CD4-positive, CD25-positive, alpha-beta regulatory T cell (primary cell): ENCODE data around the gene NCOA3. TPM values are rescaled to one million over a fixed set of nuclear protein-coding genes. Genes with fewer than 3 reads are reported as not detected.

Source experiments
- ATAC-seq, 2 donors: fragments of 150-1000 bp; cut with Tn5 transposase; one replicate each; pipeline ENCODE4 v1.10.0; 2021; ENCODE audit warnings: low read depth in 2 of 2, moderate number of reproducible peaks in 2 of 2, moderate library complexity in 1 of 2
- DNase-seq, 3 donors: peaks; one replicate each; pipeline versions ENCODE4 v3.0.0 to v3.0.0-alpha.2; 2012 to 2022; ENCODE audit warnings: mixed read lengths in 1 of 3
- H3K27ac ChIP-seq: one replicate; pipeline ENCODE4 v1.7.0; 2013; ENCODE audit warnings: mild to moderate bottlenecking, low read length; ENCODE audit not compliant: insufficient read depth, poor library complexity, severe bottlenecking
- H3K27me3 ChIP-seq: one replicate; pipeline ENCODE4 v1.7.0; 2013; ENCODE audit warnings: low read length; ENCODE audit not compliant: control insufficient read depth, insufficient read depth
- H3K36me3 ChIP-seq: one replicate; pipeline ENCODE4 v1.7.0; 2013; ENCODE audit warnings: mild to moderate bottlenecking, low read length, moderate library complexity; ENCODE audit not compliant: control insufficient read depth, insufficient read depth
- H3K4me1 ChIP-seq: 2 replicates; pipeline ENCODE4 v1.7.0; 2013; ENCODE audit warnings: mild to moderate bottlenecking, low read length; ENCODE audit not compliant: insufficient read depth, control insufficient read depth, poor library complexity, severe bottlenecking
- H3K4me3 ChIP-seq: one replicate; pipeline ENCODE4 v1.7.0; 2013; ENCODE audit warnings: low read depth, mild to moderate bottlenecking, low read length, moderate library complexity
- H3K9me3 ChIP-seq, 2 experiments: 1 replicate in 1 of 2; 2 replicates in 1 of 2; pipeline ENCODE4 v1.7.0; 2013; ENCODE audit warnings: low read length in 2 of 2, mild to moderate bottlenecking in 1 of 2, moderate library complexity in 1 of 2; ENCODE audit not compliant: control insufficient read depth in 2 of 2
- H3K27ac Mint-ChIP-seq, 3 donors: one replicate each; pipeline ENCODE4 v1.8.0; 2020 to 2022; ENCODE audit warnings: mild to moderate bottlenecking in 3 of 3, mixed read lengths in 3 of 3, moderate library complexity in 2 of 3
- H3K27me3 Mint-ChIP-seq: one replicate; pipeline ENCODE4 v1.8.0; 2022; ENCODE audit warnings: mild to moderate bottlenecking, mixed read lengths
- H3K36me3 Mint-ChIP-seq: one replicate; pipeline ENCODE4 v1.8.0; 2020; ENCODE audit warnings: mixed read lengths
- H3K4me1 Mint-ChIP-seq, 4 donors: one replicate each; pipeline ENCODE4 v1.8.0; 2020 to 2022; ENCODE audit warnings: mixed read lengths in 4 of 4, mild to moderate bottlenecking in 1 of 4
- H3K4me3 Mint-ChIP-seq, 4 donors: one replicate each; pipeline ENCODE4 v1.8.0; 2020 to 2022; ENCODE audit warnings: mild to moderate bottlenecking in 4 of 4, mixed read lengths in 4 of 4, moderate library complexity in 3 of 4
- H3K9me3 Mint-ChIP-seq, 7 donors: one replicate each; pipeline ENCODE4 v1.8.0; 2020 to 2022; ENCODE audit warnings: mixed read lengths in 7 of 7, mild to moderate bottlenecking in 3 of 7, moderate library complexity in 2 of 7
- polyA plus RNA-seq, 4 donors: library from polyadenylated mRNA; unstranded; fragments of 300-500 nt; fragmentation: Illumina TruSeq; gene quantifications; one replicate each; pipeline ENCODE4 v1.2.3, GENCODE V29; 2021
- total RNA-seq: library from RNA; stranded (reverse); gene quantifications from one replicate; pipeline ENCODE4 v1.2.3, GENCODE V29; 2022

Gene NCOA3
- total and polyA plus RNA-seq, 5 donors from 2014 or later: 21.4 to 86.6 (median 26.0) TPM

DNA sequence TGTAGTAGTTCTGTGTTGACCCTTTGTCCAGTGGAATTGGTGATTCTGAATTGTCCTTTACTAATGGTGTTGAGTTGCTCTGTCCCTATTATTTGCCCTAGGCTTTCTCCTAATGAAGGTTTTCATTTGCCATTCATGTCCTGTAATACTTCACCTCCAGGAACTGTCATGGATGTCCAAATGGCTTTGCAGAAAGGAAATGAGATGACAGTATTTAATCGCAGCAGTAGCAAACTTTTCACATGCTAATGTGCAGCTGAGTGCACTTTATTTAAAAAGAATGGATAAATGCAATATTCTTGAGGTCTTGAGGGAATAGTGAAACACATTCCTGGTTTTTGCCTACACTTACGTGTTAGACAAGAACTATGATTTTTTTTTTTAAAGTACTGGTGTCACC lies 152.2 kb downstream of the NCOA3 start:
- no peak overlapping the region for H3K4me3 Mint-ChIP-seq
- H3K36me3 Mint-ChIP-seq: peaks cover 43% of the 10 kb centered on the region
- peak overlapping the region in 2 of 3 donors; percentile 37 to 72 for H3K27ac Mint-ChIP-seq

DNA sequence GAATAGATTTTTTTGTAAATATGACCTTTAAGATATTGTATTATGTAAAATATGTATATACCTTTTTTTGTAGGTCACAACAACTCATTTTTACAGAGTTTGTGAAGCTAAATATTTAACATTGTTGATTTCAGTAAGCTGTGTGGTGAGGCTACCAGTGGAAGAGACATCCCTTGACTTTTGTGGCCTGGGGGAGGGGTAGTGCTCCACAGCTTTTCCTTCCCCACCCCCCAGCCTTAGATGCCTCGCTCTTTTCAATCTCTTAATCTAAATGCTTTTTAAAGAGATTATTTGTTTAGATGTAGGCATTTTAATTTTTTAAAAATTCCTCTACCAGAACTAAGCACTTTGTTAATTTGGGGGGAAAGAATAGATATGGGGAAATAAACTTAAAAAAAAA lies 152.7 kb downstream of the NCOA3 start:
- Mint-ChIP-seq H3K9me3 (no peaks in the 10 kb centered on the region), H3K27me3 (no peaks in the 10 kb centered on the region), H3K4me3 (peak overlapping the region in 1 of 4 donors; percentile 38), H3K27ac (peak overlapping the region in 1 of 3 donors; percentile 83), H3K36me3 (peaks cover 39% of the 10 kb centered on the region), H3K4me1 (peaks cover 0 to 8% (median 0%) of the 10 kb centered on the region in 4 donors)
- DNase-seq (no peak), ATAC-seq (no peak)
- H3K27ac ChIP-seq: no peak overlapping the region
- H3K4me3 ChIP-seq: no peak overlapping the region
- H3K9me3 ChIP-seq: no peaks in the 10 kb centered on the region
- H3K27me3 ChIP-seq: no peaks in the 10 kb centered on the region
- peaks cover 88% of the 10 kb centered on the region for H3K36me3 ChIP-seq
- H3K4me1 ChIP-seq: no peaks in the 10 kb centered on the region

More for the DNA sequence above, 152.2 kb downstream of the NCOA3 start:
- Histone ChIP-seq H3K36me3 (peaks cover 88% of the 10 kb centered on the region), H3K4me1 (no peaks in the 10 kb centered on the region), H3K4me3 (no peak overlapping the region), H3K27me3 (no peaks in the 10 kb centered on the region), H3K9me3 (no peaks in the 10 kb centered on the region), H3K27ac (no peak overlapping the region)
- Mint-ChIP-seq H3K4me1 (peaks cover 0 to 8% (median 0%) of the 10 kb centered on the region in 4 donors), H3K9me3 (no peaks in the 10 kb centered on the region), H3K27me3 (no peaks in the 10 kb centered on the region)
- DNase-seq (no peak), ATAC-seq (no peak)

DNA sequence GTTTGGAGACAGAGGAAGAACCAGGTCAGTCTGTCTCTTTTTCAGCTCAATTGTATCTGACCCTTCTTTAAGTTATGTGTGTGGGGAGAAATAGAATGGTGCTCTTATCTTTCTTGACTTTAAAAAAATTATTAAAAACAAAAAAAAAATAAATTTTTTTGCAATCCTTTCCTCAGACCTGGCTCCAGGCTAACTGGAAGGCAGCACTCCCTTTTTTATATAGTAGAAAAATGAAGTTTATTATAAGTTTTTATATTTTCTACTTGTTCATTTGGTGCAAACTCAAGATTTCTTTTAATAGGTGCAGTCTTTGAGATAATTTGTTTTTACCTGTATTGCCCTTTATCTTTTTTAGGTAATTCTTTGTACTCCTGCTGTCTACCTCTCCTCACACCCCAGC lies 153.9 kb downstream of the NCOA3 start:
- H3K27me3 Mint-ChIP-seq: no peaks in the 10 kb centered on the region
- peak overlapping the region in 2 of 3 donors; percentile 26 to 83 for H3K27ac Mint-ChIP-seq
- no peak overlapping the region for H3K4me3 Mint-ChIP-seq
- no peak for DNase-seq
- Histone ChIP-seq H3K9me3 (no peaks in the 10 kb centered on the region), H3K4me1 (no peaks in the 10 kb centered on the region), H3K4me3 (no peak overlapping the region), H3K27me3 (no peaks in the 10 kb centered on the region), H3K27ac (no peak overlapping the region), H3K36me3 (peaks cover 76% of the 10 kb centered on the region)
- H3K36me3 Mint-ChIP-seq: peaks cover 34% of the 10 kb centered on the region
- peaks cover 0 to 8% (median 0%) of the 10 kb centered on the region in 4 donors for H3K4me1 Mint-ChIP-seq
- H3K9me3 Mint-ChIP-seq: no peaks in the 10 kb centered on the region
- ATAC-seq: no peak

DNA sequence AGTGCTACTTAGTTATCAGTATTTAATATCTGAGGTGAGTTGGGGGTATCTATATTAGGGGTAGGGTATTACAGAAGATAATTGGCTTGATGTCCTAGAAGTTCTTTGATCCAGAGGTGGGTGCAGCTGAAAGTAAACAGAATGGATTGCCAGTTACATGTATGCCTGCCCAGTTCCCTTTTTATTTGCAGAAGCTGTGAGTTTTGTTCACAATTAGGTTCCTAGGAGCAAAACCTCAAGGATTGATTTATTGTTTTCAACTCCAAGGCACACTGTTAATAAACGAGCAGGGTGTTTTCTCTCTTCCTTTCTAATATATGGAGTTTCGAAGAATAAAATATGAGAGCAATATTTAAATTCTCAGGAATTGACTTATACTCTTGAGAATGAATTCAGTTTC lies 154.6 kb downstream of the NCOA3 start:
- no peak overlapping the region for H3K4me3 ChIP-seq
- H3K4me1 ChIP-seq: no peaks in the 10 kb centered on the region
- Mint-ChIP-seq H3K9me3 (no peaks in the 10 kb centered on the region), H3K4me1 (peaks cover 0 to 8% (median 0%) of the 10 kb centered on the region in 4 donors), H3K36me3 (peaks cover 28% of the 10 kb centered on the region), H3K27me3 (no peaks in the 10 kb centered on the region), H3K4me3 (no peak overlapping the region), H3K27ac (peak overlapping the region in 1 of 3 donors; percentile 23)
- no peaks in the 10 kb centered on the region for H3K27me3 ChIP-seq
- H3K9me3 ChIP-seq: no peaks in the 10 kb centered on the region
- ATAC-seq: no peak
- H3K36me3 ChIP-seq: peaks cover 77% of the 10 kb centered on the region
- no peak for DNase-seq
- H3K27ac ChIP-seq: peak overlapping the region; percentile 2

DNA sequence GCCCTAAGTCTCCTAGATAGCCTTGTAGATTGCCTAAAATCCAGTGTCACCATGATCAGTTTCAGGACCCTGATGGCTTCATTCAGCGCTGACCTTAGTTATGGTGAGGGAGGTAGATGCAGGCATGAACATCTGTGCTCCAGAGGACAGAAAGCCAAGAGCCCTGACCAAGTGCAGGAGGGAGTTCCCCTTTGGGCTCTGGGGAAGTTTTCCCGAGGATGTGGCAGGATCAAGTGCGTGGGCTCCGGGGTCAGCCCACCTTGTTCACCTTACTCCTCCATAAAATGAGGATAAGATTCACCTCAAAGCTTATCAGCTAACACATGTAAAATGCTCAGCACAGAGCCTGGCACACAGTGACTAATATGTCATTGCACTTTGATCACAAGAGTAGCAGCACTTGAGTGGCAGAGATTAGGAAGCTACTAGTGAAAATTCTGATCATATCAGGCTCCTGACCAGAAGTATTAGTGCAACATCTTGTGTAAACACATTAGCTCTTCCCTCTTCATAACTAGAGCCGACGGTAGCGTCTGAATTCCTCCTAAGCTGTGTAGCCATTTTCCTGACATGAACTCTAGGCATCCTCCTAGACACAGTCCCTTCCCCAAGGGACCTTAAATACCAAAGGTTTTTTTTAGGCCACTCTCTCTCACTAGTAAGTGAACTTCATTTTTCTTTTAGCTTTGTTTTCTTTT lies 158.4 kb downstream of the NCOA3 start:
- Histone ChIP-seq H3K4me1 (no peaks in the 10 kb centered on the region), H3K9me3 (no peaks in the 10 kb centered on the region), H3K4me3 (no peak overlapping the region), H3K27me3 (no peaks in the 10 kb centered on the region), H3K27ac (no peak overlapping the region), H3K36me3 (peaks cover 48% of the 10 kb centered on the region)
- H3K27me3 Mint-ChIP-seq: no peaks in the 10 kb centered on the region
- peak overlapping the region in 2 of 3 donors; percentile 13 to 80 for H3K27ac Mint-ChIP-seq
- no peak for DNase-seq
- no peak overlapping the region for H3K4me3 Mint-ChIP-seq
- ATAC-seq: no peak
- no peaks in the 10 kb centered on the region for H3K9me3 Mint-ChIP-seq
- H3K4me1 Mint-ChIP-seq: peaks cover 0 to 8% (median 5%) of the 10 kb centered on the region in 4 donors
- peaks cover 12% of the 10 kb centered on the region for H3K36me3 Mint-ChIP-seq

DNA sequence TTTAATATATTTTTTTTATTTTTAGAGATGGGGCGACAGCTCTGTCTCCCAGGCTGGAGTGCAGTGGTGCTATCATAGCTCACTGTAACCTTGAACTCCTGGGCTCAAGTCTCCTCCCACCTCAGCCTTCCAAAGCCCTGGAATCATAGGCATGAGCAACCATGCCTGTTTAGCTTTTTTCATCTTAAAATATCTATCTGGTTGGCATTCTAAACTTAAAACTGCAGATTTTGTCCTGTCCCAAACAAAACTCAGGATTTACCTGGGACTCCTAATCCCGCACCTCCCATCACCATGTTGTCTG lies 158.9 kb downstream of the NCOA3 start:
- H3K27me3 Mint-ChIP-seq: no peaks in the 10 kb centered on the region
- no peaks in the 10 kb centered on the region for H3K9me3 Mint-ChIP-seq
- no peaks in the 10 kb centered on the region for H3K27me3 ChIP-seq
- H3K27ac Mint-ChIP-seq: peak overlapping the region in 2 of 3 donors; percentile 68 to 87
- no peak overlapping the region for H3K27ac ChIP-seq
- DNase-seq: no peak
- ATAC-seq: no peak
- no peaks in the 10 kb centered on the region for H3K4me1 ChIP-seq
- H3K4me3 ChIP-seq: no peak overlapping the region
- no peaks in the 10 kb centered on the region for H3K9me3 ChIP-seq
- H3K36me3 Mint-ChIP-seq: peaks cover 7% of the 10 kb centered on the region
- peaks cover 43% of the 10 kb centered on the region for H3K36me3 ChIP-seq
- no peak overlapping the region for H3K4me3 Mint-ChIP-seq
- H3K4me1 Mint-ChIP-seq: peaks cover 0 to 8% (median 5%) of the 10 kb centered on the region in 4 donors

DNA sequence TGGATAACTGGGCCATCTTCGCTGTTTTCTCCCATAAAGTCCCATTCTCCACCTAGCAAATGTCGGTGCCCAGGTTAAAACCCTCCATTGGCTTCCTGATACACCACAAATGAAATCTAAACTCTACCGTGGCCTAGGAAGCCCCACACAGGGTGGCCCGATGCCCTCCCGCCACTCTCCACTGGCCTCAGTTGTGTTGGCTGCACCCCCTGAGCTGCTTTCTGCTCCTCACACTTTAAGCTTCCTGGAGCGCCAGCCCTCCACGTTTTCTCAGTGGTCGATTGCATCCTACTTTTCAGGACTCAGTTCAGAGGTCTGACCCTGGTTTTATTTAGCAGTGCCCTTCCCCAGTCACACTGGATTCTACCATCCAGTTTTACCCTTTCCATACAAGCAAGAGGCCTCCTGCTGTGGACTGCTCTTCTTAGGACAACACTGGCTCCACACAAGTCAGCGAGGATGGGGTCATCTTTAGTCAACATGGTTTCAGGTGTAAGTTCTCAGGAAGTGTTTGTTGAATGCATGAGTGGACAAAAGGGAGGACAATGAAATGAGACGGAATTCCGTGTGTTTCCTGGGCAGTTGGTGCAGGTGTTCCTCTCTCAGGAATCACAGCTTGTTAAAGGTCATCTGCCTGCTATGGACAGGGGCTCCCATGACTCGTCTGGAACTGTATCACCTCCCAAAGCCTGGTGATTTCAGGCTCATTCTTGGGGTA lies 159.5 kb downstream of the NCOA3 start:
- no peak overlapping the region for H3K27ac ChIP-seq
- H3K4me3 ChIP-seq: no peak overlapping the region
- H3K4me1 Mint-ChIP-seq: peaks cover 0 to 6% (median 5%) of the 10 kb centered on the region in 4 donors
- H3K4me1 ChIP-seq: no peaks in the 10 kb centered on the region
- peaks cover 7% of the 10 kb centered on the region for H3K36me3 Mint-ChIP-seq
- H3K27me3 Mint-ChIP-seq: no peaks in the 10 kb centered on the region
- peak overlapping the region in 2 of 3 donors; percentile 68 to 87 for H3K27ac Mint-ChIP-seq
- no peak for DNase-seq
- no peaks in the 10 kb centered on the region for H3K27me3 ChIP-seq
- no peak overlapping the region for H3K4me3 Mint-ChIP-seq
- no peaks in the 10 kb centered on the region for H3K9me3 ChIP-seq
- H3K36me3 ChIP-seq: peaks cover 43% of the 10 kb centered on the region
- H3K9me3 Mint-ChIP-seq: no peaks in the 10 kb centered on the region
- ATAC-seq: no peak
